IMR-90 (cell line): ENCODE data around the gene GRIK5. TPM values are rescaled to one million over a fixed set of nuclear protein-coding genes. Genes with fewer than 3 reads are reported as not detected.
A peak's percentile ranks its signal among the peaks of the same experiment; 100 is the strongest.

Experiments
- ATAC-seq: fragments of 200-7000 bp; cut with Tn5 transposase; 2 replicates; pipeline ENCODE4 v1.9.1; 2020; ENCODE audit warnings: low read depth, mild to moderate bottlenecking, moderate library complexity
- BruUV-seq: library from RNA; stranded (reverse); fragments of 400-500 nt; replicated peaks from 2 replicates; lab custom pipeline; 2021; lab: Mats Ljungman, UMichigan
- CTCF ChIA-PET: fragments of 300-600 bp; formaldehyde crosslinking; extraction: SDS; loops from one replicate; lab custom pipeline; 2021; ENCODE audit warnings: antibody characterized with exemption; lab: Yijun Ruan, JAX
- POLR2A ChIA-PET: fragments of 300-600 bp; sonication (Branson Sonifier 250); formaldehyde crosslinking; loops from one replicate; lab custom pipeline; 2022; ENCODE audit warnings: antibody characterized with exemption; ENCODE audit not compliant: unreplicated experiment; lab: Charles Lee
- DNase-seq: peaks from one replicate; pipeline ENCODE4 v3.0.0; 2013
- H2AFZ ChIP-seq: replicated peaks from 2 replicates; pipeline ENCODE3; 2013; ENCODE audit warnings: low read length, mild to moderate bottlenecking; ENCODE audit not compliant: poor library complexity
- H2AK5ac ChIP-seq: 2 replicates; pipeline ENCODE4 v1.6.1; 2013; ENCODE audit warnings: low read depth, low read length, inconsistent platforms
- H2AK9ac ChIP-seq: replicated peaks from 2 replicates; pipeline ENCODE3; 2013; ENCODE audit warnings: mild to moderate bottlenecking, low read depth, low read length, moderate library complexity; ENCODE audit not compliant: poor library complexity
- H2BK120ac ChIP-seq: 2 replicates; pipeline ENCODE4 v1.6.1; 2013; ENCODE audit warnings: low read depth, low read length, inconsistent platforms
- H2BK15ac ChIP-seq: 3 replicates; pipeline ENCODE4 v1.6.1; 2013; ENCODE audit warnings: low read depth, low read length, inconsistent platforms
- H2BK20ac ChIP-seq: 2 replicates; pipeline ENCODE4 v1.6.1; 2013; ENCODE audit warnings: low read depth, mild to moderate bottlenecking, inconsistent platforms, low read length, moderate library complexity
- H2BK5ac ChIP-seq: 2 replicates; pipeline ENCODE4 v1.6.1; 2013; ENCODE audit warnings: mild to moderate bottlenecking, low read depth, low read length, inconsistent platforms; ENCODE audit not compliant: poor library complexity, severe bottlenecking
- H3K14ac ChIP-seq: replicated peaks from 2 replicates; pipeline ENCODE4 v1.6.1; 2013; ENCODE audit warnings: low read depth, low read length, inconsistent platforms
- H3K18ac ChIP-seq: 2 replicates; pipeline ENCODE4 v1.6.1; 2013; ENCODE audit warnings: low read depth, low read length, control low read depth
- H3K23ac ChIP-seq: 2 replicates; pipeline ENCODE4 v1.6.1; 2013; ENCODE audit warnings: low read depth, low read length, inconsistent platforms
- H3K27ac ChIP-seq: 2 replicates; pipeline ENCODE4 v1.5.1; 2013; ENCODE audit warnings: mild to moderate bottlenecking, control low read depth, low read length; ENCODE audit not compliant: insufficient read depth
- H3K27me3 ChIP-seq: 2 replicates; pipeline ENCODE4 v1.6.1; 2013; ENCODE audit warnings: low read length; ENCODE audit not compliant: control insufficient read depth, insufficient read depth
- H3K36me3 ChIP-seq: 2 replicates; pipeline ENCODE4 v1.6.1; 2013; ENCODE audit warnings: low read length, mixed read lengths; ENCODE audit not compliant: control insufficient read depth, insufficient read depth
- H3K4ac ChIP-seq: 2 replicates; pipeline ENCODE4 v1.6.1; 2013; ENCODE audit warnings: low read depth, low read length, inconsistent platforms
- H3K4me1 ChIP-seq: 2 replicates; pipeline ENCODE4 v1.6.1; 2013; ENCODE audit warnings: low read length, mixed read lengths; ENCODE audit not compliant: control insufficient read depth, insufficient read depth
- H3K4me2 ChIP-seq: 2 replicates; pipeline ENCODE4 v1.6.1; 2013; ENCODE audit warnings: low read depth, mild to moderate bottlenecking, control low read depth, low read length, moderate library complexity
- H3K4me3 ChIP-seq: 2 replicates; pipeline ENCODE4 v1.5.1; 2013; ENCODE audit warnings: low read depth, mild to moderate bottlenecking, control low read depth, low read length, moderate library complexity; ENCODE audit not compliant: insufficient read depth
- H3K56ac ChIP-seq: 2 replicates; pipeline ENCODE4 v1.6.1; 2013; ENCODE audit warnings: low read length, inconsistent platforms; ENCODE audit not compliant: insufficient read depth; ENCODE audit errors: extremely low read depth
- H3K79me1 ChIP-seq, 2 experiments: 2 replicates each; pipeline ENCODE4 v1.6.1; 2013; ENCODE audit warnings: low read length in 2 of 2, inconsistent platforms in 1 of 2, low read depth in 1 of 2
- H3K9ac ChIP-seq: 2 replicates; pipeline ENCODE4 v1.6.1; 2013; ENCODE audit warnings: low read depth, low read length, control low read depth
- H3K9me1 ChIP-seq: 2 replicates; pipeline ENCODE4 v1.6.1; 2013; ENCODE audit warnings: low read length, inconsistent platforms; ENCODE audit not compliant: insufficient read depth
- H3K9me3 ChIP-seq: 2 replicates; pipeline ENCODE4 v1.6.1; 2013; ENCODE audit warnings: low read length; ENCODE audit not compliant: control insufficient read depth, insufficient read depth
- H4K20me1 ChIP-seq: 2 replicates; pipeline ENCODE4 v1.6.1; 2013; ENCODE audit warnings: low read length, inconsistent platforms; ENCODE audit not compliant: insufficient read depth
- H4K5ac ChIP-seq: 2 replicates; pipeline ENCODE4 v1.6.1; 2013; ENCODE audit warnings: mild to moderate bottlenecking, low read depth, low read length, control low read depth
- H4K8ac ChIP-seq, 2 experiments: 2 replicates each; pipeline ENCODE4 v1.6.1; 2013; ENCODE audit warnings: low read depth in 2 of 2, low read length in 2 of 2, control low read depth in 1 of 2, inconsistent platforms in 1 of 2
- H4K91ac ChIP-seq: 2 replicates; pipeline ENCODE4 v1.6.1; 2013; ENCODE audit warnings: low read depth, low read length, inconsistent platforms; ENCODE audit not compliant: insufficient read depth
- ELK1 ChIP-seq: fragments of 150-350 bp; IDR thresholded peaks from 2 replicates; pipeline ENCODE4 v1.6.1; 2016; ENCODE audit warnings: low read depth, mild to moderate bottlenecking, low read length, moderate library complexity, borderline replicate concordance
- MAFK ChIP-seq: IDR thresholded peaks from 2 replicates; pipeline ENCODE4 v1.6.1; 2012; ENCODE audit warnings: low read depth, low read length, improper control_type of control experiment
- WGBS, 2 experiments: methylation state at CpG; one replicate each; pipeline versions ENCODE4 v1.1.5 to v1.1.7; 2013; ENCODE audit warnings: missing lambda C conversion rate in 2 of 2; ENCODE audit not compliant: insufficient read length in 1 of 2; ENCODE audit errors: extremely low coverage in 2 of 2; 5-methylcytosine and 5-hydroxymethylcytosine counted together
- dilution Hi-C: fragments of 300-500 bp; cut with HindIII; formaldehyde crosslinking; loops from one replicate; pipeline ENCODE4 v1.14.3; 2018; ENCODE audit warnings: low sequenced_read_pairs; ENCODE audit not compliant: unreplicated experiment
- in situ Hi-C: fragments of 300-500 bp; cut with MboI; formaldehyde crosslinking; loops from 3 replicates; pipeline ENCODE4 v1.14.3; 2019; ENCODE audit warnings: low sequenced_read_pairs, inconsistent platforms, mixed read lengths
- intact Hi-C: fragments of 100-400 bp; cut with micrococcal nuclease; formaldehyde crosslinking; loops from 2 replicates; pipeline ENCODE4 v1.10.0; 2022
- polyA plus RNA-seq, 3 experiments: library from polyadenylated mRNA; depleted of rRNA; stranded (reverse); fragments of >200 nt; gene quantifications; 2 replicates each; pipeline ENCODE4 v1.2.3, GENCODE V29; 2012; ENCODE audit warnings: low replicate concordance in 1 of 3
- total RNA-seq: library from RNA; depleted of rRNA; stranded (reverse); fragments of >200 nt; gene quantifications from 2 replicates; pipeline ENCODE4 v1.2.3, GENCODE V29; 2012

Gene GRIK5
- total and polyA plus RNA-seq, 2 of the 4 experiments (the other 2 are of a cell fraction), result 0.10 TPM; not detected in 1

GRCh38 chr19:42076380-42076944 lies 6.5 kb upstream of the GRIK5 start:
- H2AK5ac ChIP-seq, result peak overlapping the region; percentile 65
- peak overlapping the region; percentile 67 for H3K4me3 ChIP-seq
- in situ Hi-C loops, result no loop called here
- no peaks in the 10 kb centered on the region for H3K27me3 ChIP-seq
- no peak overlapping the region for H4K5ac ChIP-seq
- H2BK15ac ChIP-seq, result no peak overlapping the region
- peak overlapping the region; percentile 84 for H3K4ac ChIP-seq
- peak overlapping the region; percentile 66; the same call in 1 of the 2 replicates for H3K56ac ChIP-seq
- no peak for ATAC-seq
- peak overlapping the region; percentile 51 for H3K27ac ChIP-seq
- peak overlapping the region in 1 of 2 experiments; percentile 48; a peak in 1 of 4 replicates for H4K8ac ChIP-seq
- peak overlapping the region; percentile 96 for H3K23ac ChIP-seq
- TF ChIP-seq MAFK, result no peak
- no peak for TF ChIP-seq ELK1
- no peak overlapping the region; the same call in 1 of the 2 replicates for H2BK120ac ChIP-seq
- peaks cover 30% of the 10 kb centered on the region for H3K36me3 ChIP-seq
- intact Hi-C loops, result no loop called here
- peak overlapping the region; percentile 77 for H2BK5ac ChIP-seq
- H3K9me3 ChIP-seq, result no peaks in the 10 kb centered on the region
- ChIA-PET CTCF (interaction anchor here (0.6 kb wide), 1 partner anchor 34 kb away, joined by 7 read pairs; no protein-coding TSS in a partner anchor), POLR2A (no interaction called here)
- peak overlapping the region; percentile 89 for H3K9ac ChIP-seq
- H3K4me2 ChIP-seq, result peak overlapping the region; percentile 86
- H3K9me1 ChIP-seq, result peaks cover 25% of the 10 kb centered on the region
- peak overlapping the region; percentile 98 for H2AK9ac ChIP-seq
- H3K79me1 ChIP-seq, result peaks cover 16 to 63% of the 10 kb centered on the region in 2 experiments
- peak overlapping the region; percentile 96 for H3K14ac ChIP-seq
- no peak overlapping the region for H2BK20ac ChIP-seq
- H4K20me1 ChIP-seq, result peaks cover 48% of the 10 kb centered on the region
- 2% methylated on average over 14 of the region's 33 CpGs; no CpG with 5 or more reads in 1 of the 2 experiments for WGBS, 2 experiments
- H2AFZ ChIP-seq, result peak overlapping the region; percentile 86
- peak overlapping the region; percentile 66; the same call in 1 of the 2 replicates for H4K91ac ChIP-seq
- no TSS peak for BruUV-seq
- no peak for DNase-seq
- peaks cover 9% of the 10 kb centered on the region for H3K4me1 ChIP-seq
- dilution Hi-C loops, result no loop called here
- H3K18ac ChIP-seq, result no peak overlapping the region
